Measurements from ENCODE around the gene GPBAR1. TPM values are rescaled to one million over a fixed set of nuclear protein-coding genes. Genes with fewer than 3 reads are reported as not detected.

GPBAR1 gene
- total RNA-seq, 1 experiment from 2014 or later: 1.1 TPM

DNA sequence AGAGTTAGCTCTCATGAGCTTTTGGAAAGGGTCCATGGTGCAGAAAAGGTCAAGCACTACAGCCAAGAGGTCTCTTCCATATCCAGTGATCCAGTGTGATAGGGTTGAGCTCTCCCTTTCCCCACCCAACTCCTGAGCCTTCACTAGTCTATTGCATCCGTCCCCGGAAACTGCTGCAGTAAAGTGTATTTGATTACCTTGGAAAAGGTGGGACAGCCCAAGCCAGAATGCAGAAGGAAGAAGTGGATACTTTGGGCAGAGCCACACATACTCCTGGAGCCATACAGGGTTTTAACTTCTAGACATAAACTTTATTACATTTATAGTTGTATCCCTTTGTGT, 13.1 kb downstream of the GPBAR1 start:
- H3K27ac Mint-ChIP-seq (ENCODE audit: unreplicated experiment): peak overlapping the region; percentile 55
- intact Hi-C loops (cut with micrococcal nuclease; ENCODE audit: unreplicated experiment): loop anchor here (2.0 to 5.0 kb wide), 2 partner anchors 17 to 123 kb away; partner anchors contain the start of gene CTDSP1

DNA sequence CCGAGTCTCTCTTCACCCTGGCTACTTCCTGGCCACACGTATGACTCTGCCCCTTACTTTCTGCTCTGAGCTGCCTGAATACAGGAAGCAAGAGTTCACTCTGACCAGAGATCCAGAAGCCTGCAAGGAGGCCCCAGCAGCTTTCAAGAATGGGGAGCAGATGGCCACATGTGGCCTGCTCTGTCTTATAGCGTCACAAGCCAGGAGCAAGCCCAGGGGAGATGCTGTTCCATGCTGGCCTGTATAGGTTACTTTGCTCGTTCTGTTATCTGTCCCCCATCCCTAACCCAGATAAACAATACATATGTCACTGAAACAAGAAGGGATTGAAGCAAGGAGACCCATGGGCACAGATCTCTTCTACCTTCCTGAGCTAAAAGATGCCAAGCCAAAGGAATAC, 13.8 kb downstream of the GPBAR1 start:
- Mint-ChIP-seq H3K4me3 (ENCODE audit: low read depth, unreplicated experiment) (no peak overlapping the region), H3K36me3 (ENCODE audit: insufficient read depth, unreplicated experiment) (peaks cover 87% of the 10 kb centered on the region), H3K27ac (ENCODE audit: unreplicated experiment) (no peak overlapping the region), H3K27me3 (ENCODE audit: unreplicated experiment) (no peaks in the 10 kb centered on the region), H3K4me1 (ENCODE audit: low read depth, unreplicated experiment) (peaks cover 31% of the 10 kb centered on the region), H3K9me3 (ENCODE audit: low read depth, unreplicated experiment) (no peaks in the 10 kb centered on the region)
- no peak for DNase-seq
- CTCF ChIA-PET: interaction anchor here (0.6 to 1.9 kb wide), 3 partner anchors 48 to 214 kb away, joined by 3 to 8 read pairs (median 3); no protein-coding TSS in a partner anchor
- TF ChIP-seq, protein P1, sequence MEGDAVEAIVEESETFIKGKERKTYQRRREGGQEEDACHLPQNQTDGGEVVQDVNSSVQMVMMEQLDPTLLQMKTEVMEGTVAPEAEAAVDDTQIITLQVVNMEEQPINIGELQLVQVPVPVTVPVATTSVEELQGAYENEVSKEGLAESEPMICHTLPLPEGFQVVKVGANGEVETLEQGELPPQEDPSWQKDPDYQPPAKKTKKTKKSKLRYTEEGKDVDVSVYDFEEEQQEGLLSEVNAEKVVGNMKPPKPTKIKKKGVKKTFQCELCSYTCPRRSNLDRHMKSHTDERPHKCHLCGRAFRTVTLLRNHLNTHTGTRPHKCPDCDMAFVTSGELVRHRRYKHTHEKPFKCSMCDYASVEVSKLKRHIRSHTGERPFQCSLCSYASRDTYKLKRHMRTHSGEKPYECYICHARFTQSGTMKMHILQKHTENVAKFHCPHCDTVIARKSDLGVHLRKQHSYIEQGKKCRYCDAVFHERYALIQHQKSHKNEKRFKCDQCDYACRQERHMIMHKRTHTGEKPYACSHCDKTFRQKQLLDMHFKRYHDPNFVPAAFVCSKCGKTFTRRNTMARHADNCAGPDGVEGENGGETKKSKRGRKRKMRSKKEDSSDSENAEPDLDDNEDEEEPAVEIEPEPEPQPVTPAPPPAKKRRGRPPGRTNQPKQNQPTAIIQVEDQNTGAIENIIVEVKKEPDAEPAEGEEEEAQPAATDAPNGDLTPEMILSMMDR (IDR thresholded peaks at IDR 0.05; ENCODE audit: unreplicated experiment): no peak
- BruUV-seq (replicated peaks): TSS peak; percentile 32
- intact Hi-C loops (cut with micrococcal nuclease; ENCODE audit: unreplicated experiment): loop anchor here (5.0 kb wide), 1 partner anchor 123 kb away; the partner anchor contains the start of gene CTDSP1

More for the DNA sequence above, 13.1 kb downstream of the GPBAR1 start:
- Mint-ChIP-seq H3K27me3 (ENCODE audit: unreplicated experiment) (no peaks in the 10 kb centered on the region), H3K36me3 (ENCODE audit: insufficient read depth, unreplicated experiment) (peaks cover 86% of the 10 kb centered on the region), H3K4me1 (ENCODE audit: low read depth, unreplicated experiment) (peaks cover 31% of the 10 kb centered on the region), H3K9me3 (ENCODE audit: low read depth, unreplicated experiment) (no peaks in the 10 kb centered on the region), H3K4me3 (ENCODE audit: low read depth, unreplicated experiment) (peak overlapping the region; percentile 33)
- no peak for DNase-seq
- TF ChIP-seq, protein P1 (IDR thresholded peaks at IDR 0.05; ENCODE audit: unreplicated experiment): no peak
- TSS peak; percentile 28 for BruUV-seq (replicated peaks)
- CTCF ChIA-PET: interaction anchor here (0.7 to 1.9 kb wide), 8 partner anchors 8 to 122 kb away, joined by 3 to 15 read pairs (median 6); no protein-coding TSS in a partner anchor

DNA sequence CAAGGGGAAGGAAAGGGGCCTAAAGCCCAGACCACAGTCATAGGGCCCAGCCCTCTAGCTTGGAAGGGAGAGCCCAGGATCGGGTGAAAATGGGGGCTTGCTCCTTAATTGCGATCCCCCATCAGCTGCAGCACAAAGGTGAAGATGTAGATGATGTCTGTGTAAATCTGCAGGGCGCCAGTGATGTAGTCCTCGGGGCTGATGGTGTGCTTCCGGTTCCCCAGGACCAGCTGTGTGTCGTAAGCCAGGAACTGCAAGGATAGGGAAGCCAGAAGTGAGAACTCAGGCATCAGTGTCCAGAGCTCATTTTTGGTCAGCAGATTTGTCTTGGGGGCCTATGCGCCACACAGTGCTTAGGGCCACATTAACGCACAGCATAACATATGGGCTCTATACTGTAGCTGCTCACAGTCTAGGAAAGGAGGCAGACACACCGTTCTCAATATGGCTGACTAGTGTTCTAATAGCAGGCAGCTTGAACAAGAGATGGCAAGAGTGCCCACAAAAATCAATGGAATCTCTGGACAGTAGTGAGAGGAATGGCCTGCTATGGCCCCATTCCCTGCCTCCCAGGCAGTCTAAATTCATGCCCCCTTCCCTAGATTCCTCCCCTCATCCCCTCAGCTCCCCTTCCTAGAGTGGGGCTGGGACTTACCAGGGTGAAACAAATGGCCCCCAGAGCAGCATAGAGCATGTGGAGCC, 14.7 kb downstream of the GPBAR1 start:
- TF ChIP-seq, protein P1 (IDR thresholded peaks at IDR 0.05; ENCODE audit: unreplicated experiment): no peak
- intact Hi-C loops (cut with micrococcal nuclease; ENCODE audit: unreplicated experiment): no loop called here
- peaks cover 31% of the 10 kb centered on the region for H3K4me1 Mint-ChIP-seq (ENCODE audit: low read depth, unreplicated experiment)
- no peaks in the 10 kb centered on the region for H3K27me3 Mint-ChIP-seq (ENCODE audit: unreplicated experiment)
- H3K27ac Mint-ChIP-seq (ENCODE audit: unreplicated experiment): no peak overlapping the region
- H3K9me3 Mint-ChIP-seq (ENCODE audit: low read depth, unreplicated experiment): no peaks in the 10 kb centered on the region
- CTCF ChIA-PET: interaction anchor here (0.6 kb wide), 1 partner anchor 213 kb away, joined by 3 read pairs; no protein-coding TSS in a partner anchor
- no peak for DNase-seq
- peaks cover 87% of the 10 kb centered on the region for H3K36me3 Mint-ChIP-seq (ENCODE audit: insufficient read depth, unreplicated experiment)
- no peak overlapping the region for H3K4me3 Mint-ChIP-seq (ENCODE audit: low read depth, unreplicated experiment)
- no TSS peak for BruUV-seq (replicated peaks)

DNA sequence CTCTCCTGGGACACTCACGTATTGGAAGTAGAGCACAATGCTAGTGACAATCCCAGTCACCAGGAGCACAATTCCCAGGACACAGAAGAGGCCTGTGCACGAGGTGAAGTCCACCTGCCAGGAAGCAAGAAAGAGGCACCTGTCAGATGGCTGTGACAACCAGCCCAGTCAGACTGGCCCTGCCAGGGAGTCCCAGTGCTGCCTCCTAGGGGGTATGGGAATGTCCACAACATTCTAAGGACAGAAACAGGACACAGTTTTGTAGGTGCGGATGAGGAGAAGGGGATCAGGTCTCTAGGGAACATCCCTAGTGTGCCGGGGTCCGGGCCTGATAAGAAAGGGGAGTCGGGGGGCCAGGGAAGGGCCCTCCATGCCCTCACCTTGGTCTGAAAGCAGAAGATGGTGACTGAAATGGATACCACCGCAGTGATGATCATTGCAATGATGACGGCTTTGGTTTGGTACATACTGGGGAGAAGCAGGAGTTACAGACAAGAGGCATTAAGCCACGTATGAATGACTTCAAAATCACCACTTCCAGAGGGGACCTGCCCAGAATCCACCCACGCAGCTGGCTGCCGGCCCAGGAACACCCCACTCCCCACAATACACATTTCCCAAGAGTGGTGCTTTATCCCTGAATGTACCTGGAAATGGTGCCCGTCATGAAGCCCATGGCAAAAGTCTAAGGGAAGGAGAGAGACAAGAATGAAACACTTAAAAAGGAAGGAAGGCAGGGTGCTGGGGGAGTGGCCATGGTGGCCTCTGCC, 16.4 kb downstream of the GPBAR1 start:
- TF ChIP-seq, protein P1 (IDR thresholded peaks at IDR 0.05; ENCODE audit: unreplicated experiment): peak; percentile 14
- Mint-ChIP-seq H3K9me3 (ENCODE audit: low read depth, unreplicated experiment) (no peaks in the 10 kb centered on the region), H3K27ac (ENCODE audit: unreplicated experiment) (peak overlapping the region; percentile 63), H3K27me3 (ENCODE audit: unreplicated experiment) (no peaks in the 10 kb centered on the region), H3K4me3 (ENCODE audit: low read depth, unreplicated experiment) (no peak overlapping the region), H3K4me1 (ENCODE audit: low read depth, unreplicated experiment) (peaks cover 28% of the 10 kb centered on the region), H3K36me3 (ENCODE audit: insufficient read depth, unreplicated experiment) (peaks cover 87% of the 10 kb centered on the region)
- intact Hi-C loops (cut with micrococcal nuclease; ENCODE audit: unreplicated experiment): no loop called here
- no peak for DNase-seq
- no TSS peak for BruUV-seq (replicated peaks)
- CTCF ChIA-PET: no interaction called here
